HEK293 (cell line): ENCODE measurements around the gene FUBP3.

ENCODE experiments used
- CTCF ChIA-PET: fragments of 350-600 bp; formaldehyde crosslinking; extraction: SDS; loops from one replicate; lab custom pipeline; 2021; ENCODE audit warnings: antibody characterized with exemption; lab: Yijun Ruan, JAX
- POLR2A ChIA-PET: fragments of 300-600 bp; formaldehyde crosslinking; extraction: SDS; loops from one replicate; lab custom pipeline; 2020; ENCODE audit warnings: antibody characterized with exemption, inconsistent platforms; lab: Yijun Ruan, JAX
- H3K27ac ChIP-seq: fragments of 200-500 bp; sonication (Bioruptor generic); 2 replicates; pipeline ENCODE4 v1.5.1; 2014; ENCODE audit warnings: low read depth, low read length, control low read depth, inconsistent platforms; ENCODE audit errors: extremely low read depth
- H3K36me3 ChIP-seq, 2 experiments: fragments of 200-500 bp in 1 of 2; sonication (Bioruptor generic) in 1 of 2; 1 replicate in 1 of 2; 2 replicates in 1 of 2; pipeline ENCODE4 v1.5.1; 2014 to 2017; ENCODE audit warnings: inconsistent platforms in 2 of 2, low read length in 2 of 2; ENCODE audit not compliant: control insufficient read depth in 2 of 2, insufficient read depth in 1 of 2
- H3K4me1 ChIP-seq: fragments of 200-500 bp; sonication (Bioruptor generic); 2 replicates; pipeline ENCODE4 v1.5.1; 2014; ENCODE audit warnings: mild to moderate bottlenecking, low read length, inconsistent platforms; ENCODE audit not compliant: control insufficient read depth, insufficient read depth
- H3K4me3 ChIP-seq: 2 replicates; pipeline ENCODE4 v1.5.1; 2011; ENCODE audit warnings: low read depth, mild to moderate bottlenecking, control low read depth, low read length, moderate library complexity
- H3K9me3 ChIP-seq: fragments of 200-500 bp; sonication (Bioruptor generic); 2 replicates; pipeline ENCODE4 v1.5.1; 2014; ENCODE audit warnings: low read depth, low read length, inconsistent platforms; ENCODE audit not compliant: control insufficient read depth, insufficient read depth
- GLI2 ChIP-seq: fragments of 450-650 bp; formaldehyde crosslinking; IDR thresholded peaks from 2 replicates; pipeline ENCODE4; 2017; ENCODE audit warnings: missing biosample characterization, missing genetic modification characterization, low read depth, borderline replicate concordance
- GLI4 ChIP-seq: fragments of 450-650 bp; formaldehyde crosslinking; IDR thresholded peaks from 2 replicates; pipeline ENCODE4 v1.5.1; 2016; ENCODE audit warnings: missing biosample characterization, missing genetic modification characterization
- KLF1 ChIP-seq: fragments of 450-650 bp; formaldehyde crosslinking; IDR thresholded peaks from 2 replicates; pipeline ENCODE4 v1.5.1; 2016; ENCODE audit warnings: missing biosample characterization, missing genetic modification characterization
- KLF8 ChIP-seq: fragments of 450-650 bp; formaldehyde crosslinking; IDR thresholded peaks from 2 replicates; pipeline ENCODE4 v1.5.1; 2016; ENCODE audit warnings: missing biosample characterization, missing genetic modification characterization
- SCRT2 ChIP-seq: fragments of 450-650 bp; formaldehyde crosslinking; IDR thresholded peaks from 2 replicates; pipeline ENCODE4 v1.5.1; 2016; ENCODE audit warnings: missing biosample characterization, missing genetic modification characterization
- YY2 ChIP-seq: fragments of 450-650 bp; formaldehyde crosslinking; IDR thresholded peaks from 2 replicates; pipeline ENCODE4 v1.5.1; 2016; ENCODE audit warnings: missing biosample characterization, missing genetic modification characterization
- ZNF133 ChIP-seq: fragments of 450-650 bp; formaldehyde crosslinking; IDR thresholded peaks from 2 replicates; pipeline ENCODE4 v1.5.1; 2016; ENCODE audit warnings: missing biosample characterization, missing genetic modification characterization
- ZNF155 ChIP-seq: fragments of 450-650 bp; formaldehyde crosslinking; IDR thresholded peaks from 2 replicates; pipeline ENCODE4 v1.5.1; 2016; ENCODE audit warnings: missing biosample characterization, missing genetic modification characterization
- ZNF19 ChIP-seq: fragments of 450-650 bp; formaldehyde crosslinking; IDR thresholded peaks from 2 replicates; pipeline ENCODE4; 2016; ENCODE audit warnings: missing biosample characterization, missing genetic modification characterization, low read depth
- ZNF202 ChIP-seq: fragments of 450-650 bp; formaldehyde crosslinking; IDR thresholded peaks from 2 replicates; pipeline ENCODE4 v1.5.1; 2016; ENCODE audit warnings: missing biosample characterization, missing genetic modification characterization, borderline replicate concordance
- ZNF211 ChIP-seq: fragments of 450-650 bp; formaldehyde crosslinking; IDR thresholded peaks from 2 replicates; pipeline ENCODE4 v1.5.1; 2016; ENCODE audit warnings: low read depth, missing biosample characterization, missing genetic modification characterization
- ZNF221 ChIP-seq: fragments of 450-650 bp; formaldehyde crosslinking; IDR thresholded peaks from 2 replicates; pipeline ENCODE4 v1.5.1; 2017; ENCODE audit warnings: missing biosample characterization, missing genetic modification characterization, borderline replicate concordance
- ZNF530 ChIP-seq: fragments of 450-650 bp; formaldehyde crosslinking; IDR thresholded peaks from 2 replicates; pipeline ENCODE4 v1.5.1; 2016; ENCODE audit warnings: low read depth, missing biosample characterization, missing genetic modification characterization
- ZNF621 ChIP-seq: fragments of 450-650 bp; formaldehyde crosslinking; IDR thresholded peaks from 2 replicates; pipeline ENCODE4 v1.5.1; 2017; ENCODE audit warnings: missing biosample characterization, missing genetic modification characterization
- ZNF785 ChIP-seq: fragments of 450-650 bp; formaldehyde crosslinking; IDR thresholded peaks from 2 replicates; pipeline ENCODE4 v1.5.1; 2016; ENCODE audit warnings: missing biosample characterization, missing genetic modification characterization
- ZNF792 ChIP-seq: fragments of 450-650 bp; formaldehyde crosslinking; IDR thresholded peaks from 2 replicates; pipeline ENCODE4 v1.5.1; 2016; ENCODE audit warnings: missing biosample characterization, missing genetic modification characterization
- TF ChIP-seq, protein P1 (sequence below): fragments of 450-650 bp; formaldehyde crosslinking; IDR thresholded peaks from 2 replicates; pipeline ENCODE4 v1.5.1; 2016; ENCODE audit warnings: missing biosample characterization, missing genetic modification characterization
- TF ChIP-seq, protein P2 (sequence below): fragments of 450-650 bp; formaldehyde crosslinking; IDR thresholded peaks from 2 replicates; pipeline ENCODE4 v1.5.1; 2016; ENCODE audit warnings: missing biosample characterization, missing genetic modification characterization, borderline replicate concordance
- TF ChIP-seq, protein P3 (sequence below): fragments of 450-650 bp; formaldehyde crosslinking; IDR thresholded peaks from 2 replicates; pipeline ENCODE4 v1.5.1; 2017; ENCODE audit warnings: missing biosample characterization, mild to moderate bottlenecking, missing genetic modification characterization, moderate library complexity
- TF ChIP-seq, protein P4 (sequence below): fragments of 450-650 bp; formaldehyde crosslinking; IDR thresholded peaks from 2 replicates; pipeline ENCODE4 v1.5.1; 2016; ENCODE audit warnings: missing biosample characterization, missing genetic modification characterization
- TF ChIP-seq, protein P5 (sequence below): fragments of 450-650 bp; formaldehyde crosslinking; IDR thresholded peaks from 2 replicates; pipeline ENCODE4 v1.5.1; 2016; ENCODE audit warnings: missing biosample characterization, missing genetic modification characterization, borderline replicate concordance
- TF ChIP-seq, protein P6 (sequence below): fragments of 450-650 bp; formaldehyde crosslinking; IDR thresholded peaks from 2 replicates; pipeline ENCODE4 v1.5.1; 2016; ENCODE audit warnings: missing biosample characterization, missing genetic modification characterization
- TF ChIP-seq, protein P7 (sequence below): fragments of 450-650 bp; formaldehyde crosslinking; IDR thresholded peaks from 2 replicates; pipeline ENCODE4 v1.5.1; 2017; ENCODE audit warnings: missing biosample characterization, missing genetic modification characterization

The FUBP3 gene

DNA sequence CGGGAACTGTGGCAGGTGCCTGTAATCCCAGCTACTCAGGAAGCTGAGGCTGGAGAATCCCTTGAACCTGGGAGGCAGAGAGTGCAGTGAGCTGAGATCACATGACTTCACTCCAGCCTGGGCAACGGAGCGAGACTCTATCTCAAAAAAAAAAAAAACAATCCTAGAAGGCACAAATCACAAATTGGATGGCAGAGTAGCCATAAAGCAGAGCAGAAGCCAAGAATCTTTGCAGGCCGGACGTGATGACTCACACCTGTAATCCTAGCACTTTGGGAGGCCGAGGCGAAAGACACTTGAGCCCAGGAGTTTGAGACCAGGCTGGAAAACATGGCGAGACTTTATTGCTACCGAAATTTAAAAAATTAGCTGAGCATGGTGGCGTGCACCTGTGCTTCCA is 9.2 kb upstream of the FUBP3 start:
- H3K4me3 ChIP-seq: no peak overlapping the region
- H3K27ac ChIP-seq: 0 out of 2 replicates have a peak overlapping the region, but pooled peaks have one; percentile 24
- ChIA-PET POLR2A (interaction anchor here (0.7 kb wide), 1 partner anchor 10 kb away, joined by 8 read pairs; no protein-coding TSS in a partner anchor), CTCF (interaction anchor here (0.8 to 1.1 kb wide), 3 partner anchors 11 to 114 kb away, joined by 3 read pairs; no protein-coding TSS in a partner anchor)
- H3K36me3 ChIP-seq: no peaks in the 10 kb centered on the region
- H3K4me1 ChIP-seq: no peaks in the 10 kb centered on the region
- H3K9me3 ChIP-seq: no peaks in the 10 kb centered on the region
- 0 out of 2 replicates have a peak, but pooled peaks have one; percentile 20 for TF ChIP-seq SCRT2
- TF ChIP-seq, protein P1, sequence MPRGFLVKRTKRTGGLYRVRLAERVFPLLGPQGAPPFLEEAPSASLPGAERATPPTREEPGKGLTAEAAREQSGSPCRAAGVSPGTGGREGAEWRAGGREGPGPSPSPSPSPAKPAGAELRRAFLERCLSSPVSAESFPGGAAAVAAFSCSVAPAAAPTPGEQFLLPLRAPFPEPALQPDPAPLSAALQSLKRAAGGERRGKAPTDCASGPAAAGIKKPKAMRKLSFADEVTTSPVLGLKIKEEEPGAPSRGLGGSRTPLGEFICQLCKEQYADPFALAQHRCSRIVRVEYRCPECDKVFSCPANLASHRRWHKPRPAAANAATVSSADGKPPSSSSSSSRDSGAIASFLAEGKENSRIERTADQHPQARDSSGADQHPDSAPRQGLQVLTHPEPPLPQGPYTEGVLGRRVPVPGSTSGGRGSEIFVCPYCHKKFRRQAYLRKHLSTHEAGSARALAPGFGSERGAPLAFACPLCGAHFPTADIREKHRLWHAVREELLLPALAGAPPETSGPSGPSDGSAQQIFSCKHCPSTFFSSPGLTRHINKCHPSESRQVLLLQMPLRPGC (tag by site-specific recombination): no peak
- no peak for TF ChIP-seq ZNF19 (tag by site-specific recombination)
- no peak for TF ChIP-seq YY2
- TF ChIP-seq, protein P2, sequence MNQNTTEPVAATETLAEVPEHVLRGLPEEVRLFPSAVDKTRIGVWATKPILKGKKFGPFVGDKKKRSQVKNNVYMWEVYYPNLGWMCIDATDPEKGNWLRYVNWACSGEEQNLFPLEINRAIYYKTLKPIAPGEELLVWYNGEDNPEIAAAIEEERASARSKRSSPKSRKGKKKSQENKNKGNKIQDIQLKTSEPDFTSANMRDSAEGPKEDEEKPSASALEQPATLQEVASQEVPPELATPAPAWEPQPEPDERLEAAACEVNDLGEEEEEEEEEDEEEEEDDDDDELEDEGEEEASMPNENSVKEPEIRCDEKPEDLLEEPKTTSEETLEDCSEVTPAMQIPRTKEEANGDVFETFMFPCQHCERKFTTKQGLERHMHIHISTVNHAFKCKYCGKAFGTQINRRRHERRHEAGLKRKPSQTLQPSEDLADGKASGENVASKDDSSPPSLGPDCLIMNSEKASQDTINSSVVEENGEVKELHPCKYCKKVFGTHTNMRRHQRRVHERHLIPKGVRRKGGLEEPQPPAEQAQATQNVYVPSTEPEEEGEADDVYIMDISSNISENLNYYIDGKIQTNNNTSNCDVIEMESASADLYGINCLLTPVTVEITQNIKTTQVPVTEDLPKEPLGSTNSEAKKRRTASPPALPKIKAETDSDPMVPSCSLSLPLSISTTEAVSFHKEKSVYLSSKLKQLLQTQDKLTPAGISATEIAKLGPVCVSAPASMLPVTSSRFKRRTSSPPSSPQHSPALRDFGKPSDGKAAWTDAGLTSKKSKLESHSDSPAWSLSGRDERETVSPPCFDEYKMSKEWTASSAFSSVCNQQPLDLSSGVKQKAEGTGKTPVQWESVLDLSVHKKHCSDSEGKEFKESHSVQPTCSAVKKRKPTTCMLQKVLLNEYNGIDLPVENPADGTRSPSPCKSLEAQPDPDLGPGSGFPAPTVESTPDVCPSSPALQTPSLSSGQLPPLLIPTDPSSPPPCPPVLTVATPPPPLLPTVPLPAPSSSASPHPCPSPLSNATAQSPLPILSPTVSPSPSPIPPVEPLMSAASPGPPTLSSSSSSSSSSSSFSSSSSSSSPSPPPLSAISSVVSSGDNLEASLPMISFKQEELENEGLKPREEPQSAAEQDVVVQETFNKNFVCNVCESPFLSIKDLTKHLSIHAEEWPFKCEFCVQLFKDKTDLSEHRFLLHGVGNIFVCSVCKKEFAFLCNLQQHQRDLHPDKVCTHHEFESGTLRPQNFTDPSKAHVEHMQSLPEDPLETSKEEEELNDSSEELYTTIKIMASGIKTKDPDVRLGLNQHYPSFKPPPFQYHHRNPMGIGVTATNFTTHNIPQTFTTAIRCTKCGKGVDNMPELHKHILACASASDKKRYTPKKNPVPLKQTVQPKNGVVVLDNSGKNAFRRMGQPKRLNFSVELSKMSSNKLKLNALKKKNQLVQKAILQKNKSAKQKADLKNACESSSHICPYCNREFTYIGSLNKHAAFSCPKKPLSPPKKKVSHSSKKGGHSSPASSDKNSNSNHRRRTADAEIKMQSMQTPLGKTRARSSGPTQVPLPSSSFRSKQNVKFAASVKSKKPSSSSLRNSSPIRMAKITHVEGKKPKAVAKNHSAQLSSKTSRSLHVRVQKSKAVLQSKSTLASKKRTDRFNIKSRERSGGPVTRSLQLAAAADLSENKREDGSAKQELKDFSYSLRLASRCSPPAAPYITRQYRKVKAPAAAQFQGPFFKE: no peak
- no peak for TF ChIP-seq ZNF792 (tag by site-specific recombination)
- TF ChIP-seq GLI2 (tag by site-specific recombination): no peak
- TF ChIP-seq KLF1 (tag by site-specific recombination): no peak
- TF ChIP-seq ZNF211 (tag by site-specific recombination): no peak
- TF ChIP-seq ZNF202 (tag by site-specific recombination): no peak
- no peak for TF ChIP-seq ZNF530
- TF ChIP-seq, protein P3, sequence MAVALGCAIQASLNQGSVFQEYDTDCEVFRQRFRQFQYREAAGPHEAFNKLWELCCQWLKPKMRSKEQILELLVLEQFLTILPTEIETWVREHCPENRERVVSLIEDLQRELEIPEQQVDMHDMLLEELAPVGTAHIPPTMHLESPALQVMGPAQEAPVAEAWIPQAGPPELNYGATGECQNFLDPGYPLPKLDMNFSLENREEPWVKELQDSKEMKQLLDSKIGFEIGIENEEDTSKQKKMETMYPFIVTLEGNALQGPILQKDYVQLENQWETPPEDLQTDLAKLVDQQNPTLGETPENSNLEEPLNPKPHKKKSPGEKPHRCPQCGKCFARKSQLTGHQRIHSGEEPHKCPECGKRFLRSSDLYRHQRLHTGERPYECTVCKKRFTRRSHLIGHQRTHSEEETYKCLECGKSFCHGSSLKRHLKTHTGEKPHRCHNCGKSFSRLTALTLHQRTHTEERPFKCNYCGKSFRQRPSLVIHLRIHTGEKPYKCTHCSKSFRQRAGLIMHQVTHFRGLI (tag by site-specific recombination): no peak
- TF ChIP-seq, protein P4, sequence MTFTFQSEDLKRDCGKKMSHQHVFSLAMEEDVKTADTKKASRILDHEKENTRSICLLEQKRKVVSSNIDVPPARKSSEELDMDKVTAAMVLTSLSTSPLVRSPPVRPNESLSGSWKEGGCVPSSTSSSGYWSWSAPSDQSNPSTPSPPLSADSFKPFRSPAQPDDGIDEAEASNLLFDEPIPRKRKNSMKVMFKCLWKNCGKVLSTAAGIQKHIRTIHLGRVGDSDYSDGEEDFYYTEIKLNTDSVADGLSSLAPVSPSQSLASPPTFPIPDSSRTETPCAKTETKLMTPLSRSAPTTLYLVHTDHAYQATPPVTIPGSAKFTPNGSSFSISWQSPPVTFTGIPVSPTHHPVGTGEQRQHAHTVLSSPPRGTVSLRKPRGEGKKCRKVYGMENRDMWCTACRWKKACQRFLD (tag by site-specific recombination): no peak
- no peak for TF ChIP-seq ZNF155 (tag by site-specific recombination)
- TF ChIP-seq, protein P5, sequence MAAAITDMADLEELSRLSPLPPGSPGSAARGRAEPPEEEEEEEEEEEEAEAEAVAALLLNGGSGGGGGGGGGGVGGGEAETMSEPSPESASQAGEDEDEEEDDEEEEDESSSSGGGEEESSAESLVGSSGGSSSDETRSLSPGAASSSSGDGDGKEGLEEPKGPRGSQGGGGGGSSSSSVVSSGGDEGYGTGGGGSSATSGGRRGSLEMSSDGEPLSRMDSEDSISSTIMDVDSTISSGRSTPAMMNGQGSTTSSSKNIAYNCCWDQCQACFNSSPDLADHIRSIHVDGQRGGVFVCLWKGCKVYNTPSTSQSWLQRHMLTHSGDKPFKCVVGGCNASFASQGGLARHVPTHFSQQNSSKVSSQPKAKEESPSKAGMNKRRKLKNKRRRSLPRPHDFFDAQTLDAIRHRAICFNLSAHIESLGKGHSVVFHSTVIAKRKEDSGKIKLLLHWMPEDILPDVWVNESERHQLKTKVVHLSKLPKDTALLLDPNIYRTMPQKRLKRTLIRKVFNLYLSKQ: no peak
- no peak for TF ChIP-seq ZNF221 (tag by site-specific recombination)
- TF ChIP-seq, protein P6, sequence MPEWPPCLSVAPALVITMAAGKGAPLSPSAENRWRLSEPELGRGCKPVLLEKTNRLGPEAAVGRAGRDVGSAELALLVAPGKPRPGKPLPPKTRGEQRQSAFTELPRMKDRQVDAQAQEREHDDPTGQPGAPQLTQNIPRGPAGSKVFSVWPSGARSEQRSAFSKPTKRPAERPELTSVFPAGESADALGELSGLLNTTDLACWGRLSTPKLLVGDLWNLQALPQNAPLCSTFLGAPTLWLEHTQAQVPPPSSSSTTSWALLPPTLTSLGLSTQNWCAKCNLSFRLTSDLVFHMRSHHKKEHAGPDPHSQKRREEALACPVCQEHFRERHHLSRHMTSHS (tag by site-specific recombination): no peak
- no peak for TF ChIP-seq GLI4
- peak; percentile 32; the same call in 1 of the 2 replicates for TF ChIP-seq KLF8
- TF ChIP-seq, protein P7, sequence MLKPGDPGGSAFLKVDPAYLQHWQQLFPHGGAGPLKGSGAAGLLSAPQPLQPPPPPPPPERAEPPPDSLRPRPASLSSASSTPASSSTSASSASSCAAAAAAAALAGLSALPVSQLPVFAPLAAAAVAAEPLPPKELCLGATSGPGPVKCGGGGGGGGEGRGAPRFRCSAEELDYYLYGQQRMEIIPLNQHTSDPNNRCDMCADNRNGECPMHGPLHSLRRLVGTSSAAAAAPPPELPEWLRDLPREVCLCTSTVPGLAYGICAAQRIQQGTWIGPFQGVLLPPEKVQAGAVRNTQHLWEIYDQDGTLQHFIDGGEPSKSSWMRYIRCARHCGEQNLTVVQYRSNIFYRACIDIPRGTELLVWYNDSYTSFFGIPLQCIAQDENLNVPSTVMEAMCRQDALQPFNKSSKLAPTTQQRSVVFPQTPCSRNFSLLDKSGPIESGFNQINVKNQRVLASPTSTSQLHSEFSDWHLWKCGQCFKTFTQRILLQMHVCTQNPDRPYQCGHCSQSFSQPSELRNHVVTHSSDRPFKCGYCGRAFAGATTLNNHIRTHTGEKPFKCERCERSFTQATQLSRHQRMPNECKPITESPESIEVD (tag by site-specific recombination): no peak
- no peak for TF ChIP-seq ZNF133 (tag by site-specific recombination)
- TF ChIP-seq ZNF621 (tag by site-specific recombination): no peak
- TF ChIP-seq ZNF785 (tag by site-specific recombination): no peak
